HepG2 (cell line): ENCODE results near the gene MAD2L2.

Experiments used
- NFIC ChIP-seq: IDR thresholded peaks from 2 replicates; pipeline ENCODE4 v1.6.1; 2012; ENCODE audit warnings: mild to moderate bottlenecking, low read length, inconsistent platforms
- POLR2A ChIP-seq, 2 experiments: IDR thresholded peaks; 2 replicates each; pipeline ENCODE4 v1.6.1; 2011; ENCODE audit warnings: low read depth in 2 of 2, low read length in 2 of 2, mild to moderate bottlenecking in 1 of 2, moderate library complexity in 1 of 2; ENCODE audit not compliant: insufficient read depth in 1 of 2
- ZBTB7A ChIP-seq: sonication (generic); formaldehyde crosslinking; IDR thresholded peaks from 2 replicates; pipeline ENCODE4 v1.8.0; 2022; ENCODE audit warnings: mild to moderate bottlenecking, missing genetic modification reagents
- TF ChIP-seq, protein P1 (sequence below): sonication (generic); formaldehyde crosslinking; IDR thresholded peaks from 2 replicates; pipeline ENCODE4 v1.5.0; 2020; ENCODE audit warnings: mild to moderate bottlenecking, missing genetic modification reagents, moderate library complexity
- TF ChIP-seq, protein P2 (sequence below), 2 experiments: sonication (generic) in 1 of 2; formaldehyde crosslinking in 1 of 2; IDR thresholded peaks; 2 replicates each; pipeline versions ENCODE4 v1.5.1 to v1.6.1; 2011 to 2020; ENCODE audit warnings: borderline replicate concordance in 1 of 2, low read depth in 1 of 2, low read length in 1 of 2, mild to moderate bottlenecking in 1 of 2, missing genetic modification reagents in 1 of 2, moderate library complexity in 1 of 2
- TF ChIP-seq, protein P3 (sequence below): sonication (generic); formaldehyde crosslinking; IDR thresholded peaks from 2 replicates; pipeline ENCODE4 v1.4.0; 2020; ENCODE audit warnings: low read depth, missing genetic modification reagents

DNA sequence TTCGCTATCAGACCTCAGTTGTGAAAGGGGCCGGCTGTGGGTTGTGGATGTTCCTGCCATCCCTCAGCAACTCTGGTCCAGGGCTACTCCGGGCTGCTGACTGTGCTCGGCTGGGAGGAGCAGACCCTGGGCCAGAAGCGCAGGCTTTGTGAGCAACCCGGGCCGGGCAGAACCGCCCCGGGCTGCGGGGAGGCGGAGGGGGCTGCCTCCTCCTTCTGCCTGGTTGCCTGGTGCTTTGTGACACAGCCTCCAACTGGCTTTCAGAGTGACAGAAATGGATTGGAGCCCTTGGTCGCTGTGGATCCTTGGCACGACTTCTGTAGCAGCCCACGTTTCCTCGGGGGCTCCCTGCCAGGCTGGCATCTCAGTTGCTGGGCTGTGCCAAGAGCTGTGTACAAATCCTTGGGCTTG is 20.6 kb upstream of the MAD2L2 start:
- TF ChIP-seq, protein P1, sequence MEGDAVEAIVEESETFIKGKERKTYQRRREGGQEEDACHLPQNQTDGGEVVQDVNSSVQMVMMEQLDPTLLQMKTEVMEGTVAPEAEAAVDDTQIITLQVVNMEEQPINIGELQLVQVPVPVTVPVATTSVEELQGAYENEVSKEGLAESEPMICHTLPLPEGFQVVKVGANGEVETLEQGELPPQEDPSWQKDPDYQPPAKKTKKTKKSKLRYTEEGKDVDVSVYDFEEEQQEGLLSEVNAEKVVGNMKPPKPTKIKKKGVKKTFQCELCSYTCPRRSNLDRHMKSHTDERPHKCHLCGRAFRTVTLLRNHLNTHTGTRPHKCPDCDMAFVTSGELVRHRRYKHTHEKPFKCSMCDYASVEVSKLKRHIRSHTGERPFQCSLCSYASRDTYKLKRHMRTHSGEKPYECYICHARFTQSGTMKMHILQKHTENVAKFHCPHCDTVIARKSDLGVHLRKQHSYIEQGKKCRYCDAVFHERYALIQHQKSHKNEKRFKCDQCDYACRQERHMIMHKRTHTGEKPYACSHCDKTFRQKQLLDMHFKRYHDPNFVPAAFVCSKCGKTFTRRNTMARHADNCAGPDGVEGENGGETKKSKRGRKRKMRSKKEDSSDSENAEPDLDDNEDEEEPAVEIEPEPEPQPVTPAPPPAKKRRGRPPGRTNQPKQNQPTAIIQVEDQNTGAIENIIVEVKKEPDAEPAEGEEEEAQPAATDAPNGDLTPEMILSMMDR (CRISPR knock-in tag) = no peak
- TF ChIP-seq, protein P2, sequence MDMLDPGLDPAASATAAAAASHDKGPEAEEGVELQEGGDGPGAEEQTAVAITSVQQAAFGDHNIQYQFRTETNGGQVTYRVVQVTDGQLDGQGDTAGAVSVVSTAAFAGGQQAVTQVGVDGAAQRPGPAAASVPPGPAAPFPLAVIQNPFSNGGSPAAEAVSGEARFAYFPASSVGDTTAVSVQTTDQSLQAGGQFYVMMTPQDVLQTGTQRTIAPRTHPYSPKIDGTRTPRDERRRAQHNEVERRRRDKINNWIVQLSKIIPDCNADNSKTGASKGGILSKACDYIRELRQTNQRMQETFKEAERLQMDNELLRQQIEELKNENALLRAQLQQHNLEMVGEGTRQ (IDR thresholded peaks at IDR 0.05; ENCODE audit: low read depth, low read length) = no peak
- TF ChIP-seq, protein P2 (CRISPR knock-in tag; IDR thresholded peaks at IDR 0.05; ENCODE audit: borderline replicate concordance) = no peak
- TF ChIP-seq, protein P3, sequence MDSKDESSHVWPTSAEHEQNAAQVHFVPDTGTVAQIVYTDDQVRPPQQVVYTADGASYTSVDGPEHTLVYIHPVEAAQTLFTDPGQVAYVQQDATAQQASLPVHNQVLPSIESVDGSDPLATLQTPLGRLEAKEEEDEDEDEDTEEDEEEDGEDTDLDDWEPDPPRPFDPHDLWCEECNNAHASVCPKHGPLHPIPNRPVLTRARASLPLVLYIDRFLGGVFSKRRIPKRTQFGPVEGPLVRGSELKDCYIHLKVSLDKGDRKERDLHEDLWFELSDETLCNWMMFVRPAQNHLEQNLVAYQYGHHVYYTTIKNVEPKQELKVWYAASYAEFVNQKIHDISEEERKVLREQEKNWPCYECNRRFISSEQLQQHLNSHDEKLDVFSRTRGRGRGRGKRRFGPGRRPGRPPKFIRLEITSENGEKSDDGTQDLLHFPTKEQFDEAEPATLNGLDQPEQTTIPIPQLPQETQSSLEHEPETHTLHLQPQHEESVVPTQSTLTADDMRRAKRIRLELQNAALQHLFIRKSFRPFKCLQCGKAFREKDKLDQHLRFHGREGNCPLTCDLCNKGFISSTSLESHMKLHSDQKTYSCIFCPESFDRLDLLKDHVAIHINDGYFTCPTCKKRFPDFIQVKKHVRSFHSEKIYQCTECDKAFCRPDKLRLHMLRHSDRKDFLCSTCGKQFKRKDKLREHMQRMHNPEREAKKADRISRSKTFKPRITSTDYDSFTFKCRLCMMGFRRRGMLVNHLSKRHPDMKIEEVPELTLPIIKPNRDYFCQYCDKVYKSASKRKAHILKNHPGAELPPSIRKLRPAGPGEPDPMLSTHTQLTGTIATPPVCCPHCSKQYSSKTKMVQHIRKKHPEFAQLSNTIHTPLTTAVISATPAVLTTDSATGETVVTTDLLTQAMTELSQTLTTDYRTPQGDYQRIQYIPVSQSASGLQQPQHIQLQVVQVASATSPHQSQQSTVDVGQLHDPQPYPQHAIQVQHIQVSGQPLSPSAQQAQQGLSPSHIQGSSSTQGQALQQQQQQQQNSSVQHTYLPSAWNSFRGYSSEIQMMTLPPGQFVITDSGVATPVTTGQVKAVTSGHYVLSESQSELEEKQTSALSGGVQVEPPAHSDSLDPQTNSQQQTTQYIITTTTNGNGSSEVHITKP (CRISPR knock-in tag) = no peak
- TF ChIP-seq POLR2A (IDR thresholded peaks at IDR 0.05; ENCODE audit: insufficient read depth in 1 of 2, low read depth in 2 of 2, low read length in 2 of 2) (no peak), NFIC (no peak), ZBTB7A (CRISPR knock-in tag) (no peak)
